Right lobe of liver (tissue), 6 donors: Measurements from ENCODE around the gene DDIT4. TPM values are rescaled to one million over a fixed set of nuclear protein-coding genes. Genes with fewer than 3 reads are reported as not detected.

Source experiments
- ATAC-seq, 4 donors: fragments of 200-7000 bp; cut with Tn5 transposase; one replicate each; pipeline ENCODE4 v1.9.1; 2020; ENCODE audit warnings: mild to moderate bottlenecking in 4 of 4, moderate library complexity in 4 of 4
- DNase-seq, 3 donors: peaks; one replicate each; pipeline ENCODE4 v3.0.0-alpha.2; 2020
- H3K27ac ChIP-seq, 3 donors: fragments of 200-600 bp; one replicate each; pipeline ENCODE4 v1.8.0; 2022
- H3K27me3 ChIP-seq, 2 donors: fragments of 200-600 bp; one replicate each; pipeline ENCODE4 v1.8.0; 2022
- H3K36me3 ChIP-seq, 4 donors: fragments of 200-600 bp; sonication (generic) in 1 of 4; one replicate each; pipeline versions ENCODE4 v1.5.1 to v1.8.0; 2017 to 2022; ENCODE audit warnings: control low read depth in 1 of 4
- H3K4me1 ChIP-seq, 4 donors: fragments of 200-600 bp; sonication (generic) in 1 of 4; one replicate each; pipeline versions ENCODE4 v1.5.1 to v1.8.0; 2017 to 2022; ENCODE audit warnings: control low read depth in 1 of 4
- H3K4me3 ChIP-seq, 3 donors: fragments of 200-600 bp; one replicate each; pipeline ENCODE4 v1.8.0; 2022
- H3K9me3 ChIP-seq, 4 donors: fragments of 200-600 bp; sonication (generic) in 1 of 4; one replicate each; pipeline versions ENCODE4 v1.5.1 to v1.8.0; 2017 to 2022; ENCODE audit warnings: control low read depth in 1 of 4
- CTCF ChIP-seq, 4 donors: fragments of 200-600 bp in 3 of 4; fragments of 450-650 bp in 1 of 4; IDR thresholded peaks; one replicate each; pipeline versions ENCODE4 v1.5.1 to v1.8.0; 2016 to 2022; ENCODE audit warnings: antibody characterized with exemption in 4 of 4, mild to moderate bottlenecking in 2 of 4
- POLR2A ChIP-seq: fragments of 450-650 bp; IDR thresholded peaks from one replicate; pipeline ENCODE4 v1.6.1; 2017; ENCODE audit warnings: antibody characterized with exemption, mild to moderate bottlenecking
- WGBS: methylation state at CpG from one replicate; pipeline ENCODE4 v1.1.6; 2018; ENCODE audit warnings: low coverage, low lambda C conversion rate; ENCODE audit not compliant: insufficient coverage; ENCODE audit errors: missing lambda C conversion rate; 5-methylcytosine and 5-hydroxymethylcytosine counted together
- intact Hi-C, 2 donors: fragments of 100-400 bp; cut with DNase I; formaldehyde crosslinking; loops; one replicate each; pipeline versions ENCODE4 v1.11.2 to v1.14.1; 2022
- total RNA-seq, 6 experiments: library from RNA; depleted of rRNA in 2 of 6; stranded (reverse); fragments of >200 nt in 2 of 6; fragmentation: NEBNext Ultra II Directional in 3 of 6; extraction: Animal tissue kit (Norgen Biotek cat#: 25700) in 3 of 6; gene quantifications; one replicate each; pipeline versions ENCODE4 v1.1.0 to v1.2.4, GENCODE V29; 2016 to 2023
- donor health status: DM: no; HTN: yes; CAD: no.
- donor health status: DM: no; HTN: no; CAD: no.
- donor health status: DM: no; HTN: no; CAD: no.
- donor health status: DM: no; HTN: yes; CAD: no.
- donor health status: DM: no; HTN: yes; CAD: no.

The DDIT4 gene
- total RNA-seq, 6 experiments from 2014 or later: 51.7 to 180 (median 143) TPM

DNA sequence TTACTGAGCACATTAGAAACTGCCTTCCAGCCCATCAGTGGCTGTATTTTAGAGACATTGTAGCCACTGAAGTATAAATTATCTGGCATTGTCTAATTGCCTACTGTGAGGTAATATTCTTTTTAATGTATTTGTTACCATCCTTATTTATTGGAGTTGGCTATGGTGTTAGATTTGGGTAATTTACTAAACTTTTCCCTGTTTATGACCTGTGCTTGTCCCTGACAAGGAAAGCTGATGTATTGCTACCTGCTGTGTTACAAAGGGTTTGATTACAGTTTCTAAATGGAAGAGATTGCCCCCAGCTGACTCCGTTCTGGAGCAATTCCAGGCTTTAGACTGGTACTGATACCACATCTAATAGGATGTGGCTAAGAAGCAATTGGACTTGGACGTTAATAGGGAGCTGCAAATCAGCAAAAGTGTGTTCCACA, 45.4 kb upstream of the DDIT4 start:
- H3K4me1 ChIP-seq: peaks cover 0 to 49% (median 11%) of the 10 kb centered on the region in 4 donors
- DNase-seq: no peak
- no peaks in the 10 kb centered on the region for H3K9me3 ChIP-seq
- peak overlapping the region in 2 of 3 donors; percentile 82 to 87 for H3K27ac ChIP-seq
- H3K4me3 ChIP-seq: no peak overlapping the region
- peak in 1 of 4 donors; percentile 13 for ATAC-seq
- intact Hi-C loops: loop anchor here in 1 of 2 donors (10.0 kb wide), 1 partner anchor 96 kb away; no protein-coding TSS in a partner anchor
- WGBS: 31% methylated on average over 2 of the region's 2 CpGs
- no peak for TF ChIP-seq POLR2A
- H3K36me3 ChIP-seq: peaks cover 3 to 25% (median 14%) of the 10 kb centered on the region in 4 donors
- H3K27me3 ChIP-seq: no peaks in the 10 kb centered on the region

- 45% methylated on average over 8 of the region's 8 CpGs for WGBS
- H3K9me3 ChIP-seq: no peaks in the 10 kb centered on the region
- peak; percentile 71 to 80 (median 74) for ATAC-seq
- no peaks in the 10 kb centered on the region for H3K27me3 ChIP-seq
- no peak for TF ChIP-seq CTCF (IDR thresholded peaks at IDR 0.05)
- TF ChIP-seq POLR2A: no peak
- peaks cover 0 to 37% (median 6%) of the 10 kb centered on the region in 4 donors for H3K4me1 ChIP-seq
- peak overlapping the region; percentile 31 to 87 (median 82) for H3K27ac ChIP-seq
- H3K4me3 ChIP-seq: no peak overlapping the region
- H3K36me3 ChIP-seq: peaks cover 3 to 33% (median 19%) of the 10 kb centered on the region in 4 donors
- DNase-seq: no peak
- intact Hi-C loops: loop anchor here in 1 of 2 donors (10.0 kb wide), 1 partner anchor 95 kb away; no protein-coding TSS in a partner anchor
Observed at GRCh38 chr10:72229261-72230251, 44.2 kb upstream of the DDIT4 start.

DNA sequence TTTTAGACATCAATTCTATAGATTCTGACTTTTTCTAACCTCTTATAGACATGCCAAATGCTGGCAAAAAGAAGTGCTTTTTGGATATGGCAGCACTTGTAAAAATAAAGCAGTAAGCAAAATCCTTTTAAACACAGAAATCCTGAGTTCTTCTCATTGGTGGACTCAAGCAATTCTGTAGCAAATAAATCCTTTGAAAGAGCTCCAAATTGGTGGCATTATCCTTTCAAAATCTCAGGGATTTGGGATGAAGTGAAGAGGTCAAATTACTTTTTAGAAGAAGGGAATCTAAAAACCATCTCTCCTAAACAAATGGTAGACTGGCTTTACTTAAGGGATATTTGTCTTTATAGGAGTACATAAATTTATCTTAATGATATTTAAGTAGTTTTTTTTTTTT, 40.1 kb upstream of the DDIT4 start:
- peaks cover 0 to 18% (median 6%) of the 10 kb centered on the region in 4 donors for H3K4me1 ChIP-seq
- ATAC-seq (no peak), DNase-seq (no peak)
- no peaks in the 10 kb centered on the region for H3K9me3 ChIP-seq
- H3K36me3 ChIP-seq: peaks cover 7 to 47% (median 26%) of the 10 kb centered on the region in 4 donors
- intact Hi-C loops: no loop called here
- H3K27me3 ChIP-seq: no peaks in the 10 kb centered on the region
- H3K27ac ChIP-seq: no peak overlapping the region
- TF ChIP-seq CTCF (IDR thresholded peaks at IDR 0.05): no peak
- H3K4me3 ChIP-seq: no peak overlapping the region

DNA sequence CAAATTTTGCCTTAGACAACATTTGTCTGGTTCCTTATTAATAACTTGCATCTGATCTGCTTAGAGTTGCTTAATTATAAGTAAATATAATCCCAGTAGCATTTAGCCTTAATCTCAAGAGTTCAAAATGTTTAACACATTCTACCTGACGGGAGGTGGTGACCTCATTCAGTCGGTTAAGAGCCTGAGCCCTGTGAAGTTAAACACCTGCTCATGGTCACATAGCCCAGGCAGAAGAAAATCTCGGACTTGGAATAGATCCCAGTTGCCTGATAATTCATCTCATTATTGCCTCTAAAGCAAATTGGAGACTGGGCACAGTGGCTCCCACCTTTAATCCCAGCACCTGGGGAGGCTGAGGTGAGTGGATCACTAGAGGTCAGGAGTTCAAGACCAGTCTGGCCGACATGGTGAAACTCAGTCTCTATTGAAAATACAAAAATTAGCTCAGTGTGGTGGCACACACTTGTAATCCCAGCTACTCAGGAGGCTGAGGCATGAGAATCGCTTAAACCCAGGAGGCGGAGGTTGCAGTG, 39.1 kb upstream of the DDIT4 start:
- Histone ChIP-seq H3K4me3 (no peak overlapping the region), H3K4me1 (peaks cover 0 to 9% (median 4%) of the 10 kb centered on the region in 4 donors), H3K27ac (no peak overlapping the region), H3K36me3 (peaks cover 7 to 47% (median 26%) of the 10 kb centered on the region in 4 donors), H3K27me3 (no peaks in the 10 kb centered on the region), H3K9me3 (no peaks in the 10 kb centered on the region)
- no peak for DNase-seq
- peak in 1 of 4 donors; percentile 35 for ATAC-seq
- 70% methylated on average over 6 of the region's 6 CpGs for WGBS
- intact Hi-C loops: no loop called here
- TF ChIP-seq CTCF (IDR thresholded peaks at IDR 0.05) (no peak), POLR2A (no peak)
